ENCODE measurements around the gene SCGB1A1. TPM values are rescaled to one million over a fixed set of nuclear protein-coding genes. Genes with fewer than 3 reads are reported as not detected.

The SCGB1A1 gene
- total RNA-seq, 1 experiment from 2014 or later: not detected

DNA sequence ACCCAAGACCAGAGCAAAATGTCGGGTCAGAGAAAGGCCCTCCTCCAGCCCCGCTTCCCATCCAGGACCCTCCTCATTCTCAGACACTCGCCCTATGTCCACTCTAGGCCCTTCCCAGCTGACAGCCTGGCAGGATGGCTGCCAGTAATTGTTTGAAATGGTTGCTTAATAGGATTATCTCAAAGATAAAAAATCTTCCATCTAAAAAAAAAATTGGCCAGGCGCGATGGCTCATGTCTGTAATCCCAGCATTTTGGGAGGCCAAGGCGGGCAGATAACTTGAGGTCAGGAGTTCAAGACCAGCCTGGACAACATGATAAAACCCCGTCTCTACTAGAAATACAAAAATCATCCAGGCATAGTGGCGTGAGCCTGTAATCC, 32.4 kb downstream of the SCGB1A1 start:
- H3K36me3 Mint-ChIP-seq (ENCODE audit: insufficient read depth, unreplicated experiment): peaks cover 5% of the 10 kb centered on the region
- TF ChIP-seq, protein P1, sequence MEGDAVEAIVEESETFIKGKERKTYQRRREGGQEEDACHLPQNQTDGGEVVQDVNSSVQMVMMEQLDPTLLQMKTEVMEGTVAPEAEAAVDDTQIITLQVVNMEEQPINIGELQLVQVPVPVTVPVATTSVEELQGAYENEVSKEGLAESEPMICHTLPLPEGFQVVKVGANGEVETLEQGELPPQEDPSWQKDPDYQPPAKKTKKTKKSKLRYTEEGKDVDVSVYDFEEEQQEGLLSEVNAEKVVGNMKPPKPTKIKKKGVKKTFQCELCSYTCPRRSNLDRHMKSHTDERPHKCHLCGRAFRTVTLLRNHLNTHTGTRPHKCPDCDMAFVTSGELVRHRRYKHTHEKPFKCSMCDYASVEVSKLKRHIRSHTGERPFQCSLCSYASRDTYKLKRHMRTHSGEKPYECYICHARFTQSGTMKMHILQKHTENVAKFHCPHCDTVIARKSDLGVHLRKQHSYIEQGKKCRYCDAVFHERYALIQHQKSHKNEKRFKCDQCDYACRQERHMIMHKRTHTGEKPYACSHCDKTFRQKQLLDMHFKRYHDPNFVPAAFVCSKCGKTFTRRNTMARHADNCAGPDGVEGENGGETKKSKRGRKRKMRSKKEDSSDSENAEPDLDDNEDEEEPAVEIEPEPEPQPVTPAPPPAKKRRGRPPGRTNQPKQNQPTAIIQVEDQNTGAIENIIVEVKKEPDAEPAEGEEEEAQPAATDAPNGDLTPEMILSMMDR (IDR thresholded peaks at IDR 0.05; ENCODE audit: unreplicated experiment): no peak
- intact Hi-C loops (cut with micrococcal nuclease): no loop called here
- H3K4me1 Mint-ChIP-seq (ENCODE audit: insufficient read depth, unreplicated experiment): peaks cover 8% of the 10 kb centered on the region
- no peak overlapping the region for H3K27ac Mint-ChIP-seq (ENCODE audit: low read depth, unreplicated experiment)
- H3K4me3 Mint-ChIP-seq (ENCODE audit: unreplicated experiment): no peak overlapping the region
- H3K9me3 Mint-ChIP-seq (ENCODE audit: unreplicated experiment): no peaks in the 10 kb centered on the region
- BruUV-seq (replicated peaks): no TSS peak
- H3K27me3 Mint-ChIP-seq (ENCODE audit: insufficient read depth, unreplicated experiment): peaks cover 18% of the 10 kb centered on the region
- DNase-seq (ENCODE audit: unreplicated experiment): no peak
- ChIA-PET POLR2A (interaction anchor here (0.7 kb wide), 1 partner anchor 123 kb away, joined by 3 read pairs; no protein-coding TSS in a partner anchor), CTCF (no interaction called here)

DNA sequence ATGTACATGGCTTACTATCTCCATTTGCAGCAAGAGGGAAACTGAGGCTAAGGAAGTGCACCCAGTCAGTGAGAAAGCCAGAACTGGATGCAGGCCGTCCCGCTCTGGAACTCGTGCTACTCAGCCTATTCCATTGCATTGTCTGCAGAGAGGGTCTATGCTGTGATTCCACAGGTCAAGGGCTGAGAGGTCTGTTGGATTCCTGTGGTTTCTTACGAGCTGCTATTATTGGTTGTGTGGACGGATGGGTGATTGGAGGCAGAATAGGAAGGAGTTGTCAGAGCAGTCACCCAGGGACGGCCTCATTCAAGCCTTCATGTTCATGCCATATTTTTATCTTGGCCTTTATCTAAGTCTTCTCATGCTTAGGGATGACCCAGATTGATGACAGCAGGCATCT, 33.4 kb downstream of the SCGB1A1 start:
- H3K27me3 Mint-ChIP-seq (ENCODE audit: insufficient read depth, unreplicated experiment): peaks cover 8% of the 10 kb centered on the region
- H3K36me3 Mint-ChIP-seq (ENCODE audit: insufficient read depth, unreplicated experiment): peaks cover 5% of the 10 kb centered on the region
- H3K9me3 Mint-ChIP-seq (ENCODE audit: unreplicated experiment): no peaks in the 10 kb centered on the region
- BruUV-seq (replicated peaks): no TSS peak
- TF ChIP-seq, protein P1 (IDR thresholded peaks at IDR 0.05; ENCODE audit: unreplicated experiment): no peak
- H3K27ac Mint-ChIP-seq (ENCODE audit: low read depth, unreplicated experiment): no peak overlapping the region
- H3K4me3 Mint-ChIP-seq (ENCODE audit: unreplicated experiment): no peak overlapping the region
- no peak for DNase-seq (ENCODE audit: unreplicated experiment)
- H3K4me1 Mint-ChIP-seq (ENCODE audit: insufficient read depth, unreplicated experiment): peaks cover 8% of the 10 kb centered on the region
- intact Hi-C loops (cut with micrococcal nuclease): no loop called here
- ChIA-PET POLR2A (interaction anchor here (0.6 kb wide), 1 partner anchor 1890 kb away, joined by 3 read pairs; no protein-coding TSS in a partner anchor), CTCF (interaction anchor here (0.5 to 1.6 kb wide), 3 partner anchors 24 to 27 kb away, joined by 3 to 5 read pairs (median 4); no protein-coding TSS in a partner anchor)

DNA sequence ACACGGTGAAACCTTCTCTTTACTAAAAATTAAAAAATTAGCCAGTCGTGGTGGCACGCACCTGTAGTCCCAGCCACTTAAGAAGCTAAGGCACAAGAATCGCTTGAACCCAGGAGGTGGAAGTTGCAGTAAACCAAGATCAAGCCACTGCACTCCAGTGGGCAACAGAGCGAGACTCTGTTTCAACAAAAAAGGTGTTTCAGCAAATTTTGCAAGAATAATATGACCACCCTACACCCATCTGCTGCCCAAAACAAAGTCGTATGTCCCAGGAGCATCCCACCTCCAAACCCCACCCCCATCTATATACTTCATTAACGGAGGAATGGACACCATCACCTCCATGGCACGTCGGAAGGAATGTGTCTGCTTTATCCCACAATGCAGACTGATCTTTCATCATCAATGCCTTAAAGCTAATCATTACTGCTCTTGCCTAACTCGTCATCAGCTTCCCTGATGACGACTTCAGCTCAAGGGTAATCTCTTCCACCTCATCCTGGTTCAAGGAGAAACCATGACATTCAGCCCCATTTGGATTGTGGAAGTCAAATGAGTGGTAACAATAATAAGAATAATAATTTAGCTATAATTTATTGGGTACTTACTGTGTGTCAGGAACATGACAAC, 34.1 kb downstream of the SCGB1A1 start:
- no peak overlapping the region for H3K4me3 Mint-ChIP-seq (ENCODE audit: unreplicated experiment)
- no peak for DNase-seq (ENCODE audit: unreplicated experiment)
- TF ChIP-seq, protein P1 (IDR thresholded peaks at IDR 0.05; ENCODE audit: unreplicated experiment): no peak
- H3K9me3 Mint-ChIP-seq (ENCODE audit: unreplicated experiment): no peaks in the 10 kb centered on the region
- BruUV-seq (replicated peaks): no TSS peak
- POLR2A ChIA-PET: interaction anchor here (0.6 kb wide), 1 partner anchor 1889 kb away, joined by 3 read pairs; no protein-coding TSS in a partner anchor
- peaks cover under 1% of the 10 kb centered on the region for H3K27me3 Mint-ChIP-seq (ENCODE audit: insufficient read depth, unreplicated experiment)
- CTCF ChIA-PET: interaction anchor here (0.7 to 1.6 kb wide), 2 partner anchors 28 to 69 kb away, joined by 3 to 4 read pairs; no protein-coding TSS in a partner anchor
- intact Hi-C loops (cut with micrococcal nuclease): no loop called here
- no peak overlapping the region for H3K27ac Mint-ChIP-seq (ENCODE audit: low read depth, unreplicated experiment)
- peaks cover 8% of the 10 kb centered on the region for H3K4me1 Mint-ChIP-seq (ENCODE audit: insufficient read depth, unreplicated experiment)
- H3K36me3 Mint-ChIP-seq (ENCODE audit: insufficient read depth, unreplicated experiment): peaks cover 5% of the 10 kb centered on the region

DNA sequence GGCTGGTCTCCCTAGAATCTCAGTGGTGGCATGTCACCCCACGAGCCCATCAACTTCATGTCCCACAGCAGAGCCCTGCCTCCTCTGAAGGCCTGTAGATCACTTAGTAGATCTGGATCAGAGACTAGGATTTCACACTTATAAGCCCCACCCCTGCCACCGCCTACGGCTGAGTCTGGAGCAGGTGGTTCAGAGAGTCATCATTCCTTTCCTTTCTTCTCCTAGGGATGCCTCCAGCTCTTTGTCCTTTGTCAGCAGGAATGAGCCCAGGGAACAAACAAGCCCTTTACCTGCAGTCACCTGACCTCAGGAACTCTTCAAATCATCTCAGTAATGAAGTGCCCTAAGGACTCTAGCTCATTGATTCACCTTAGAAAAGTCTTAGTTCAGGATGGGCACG, 37.8 kb downstream of the SCGB1A1 start:
- no peaks in the 10 kb centered on the region for H3K36me3 Mint-ChIP-seq (ENCODE audit: insufficient read depth, unreplicated experiment)
- no peak overlapping the region for H3K4me3 Mint-ChIP-seq (ENCODE audit: unreplicated experiment)
- no peaks in the 10 kb centered on the region for H3K9me3 Mint-ChIP-seq (ENCODE audit: unreplicated experiment)
- H3K4me1 Mint-ChIP-seq (ENCODE audit: insufficient read depth, unreplicated experiment): no peaks in the 10 kb centered on the region
- H3K27me3 Mint-ChIP-seq (ENCODE audit: insufficient read depth, unreplicated experiment): no peaks in the 10 kb centered on the region
- DNase-seq (ENCODE audit: unreplicated experiment): no peak
- CTCF ChIA-PET: interaction anchor here (0.5 to 0.9 kb wide), 3 partner anchors 13 to 286 kb away, joined by 3 read pairs; no protein-coding TSS in a partner anchor
- BruUV-seq (replicated peaks): no TSS peak
- TF ChIP-seq, protein P1 (IDR thresholded peaks at IDR 0.05; ENCODE audit: unreplicated experiment): no peak
- intact Hi-C loops (cut with micrococcal nuclease): no loop called here
- POLR2A ChIA-PET: no interaction called here
- no peak overlapping the region for H3K27ac Mint-ChIP-seq (ENCODE audit: low read depth, unreplicated experiment)

Measured in MCF 10A (cell line).